CD14-positive monocyte (primary cell): ENCODE data around the gene MACF1. TPM values are rescaled to one million over a fixed set of nuclear protein-coding genes. Genes with fewer than 3 reads are reported as not detected.

ENCODE experiments used
- DNase-seq, 3 donors: peaks; one replicate each; pipeline ENCODE4 v3.0.0-alpha.2; 2011 to 2022
- H2AFZ ChIP-seq: 2 replicates; pipeline ENCODE4 v1.6.0; 2012; ENCODE audit warnings: mild to moderate bottlenecking, low read depth, low read length, inconsistent platforms; ENCODE audit not compliant: insufficient read depth, poor library complexity, severe bottlenecking
- H3K27ac ChIP-seq, 2 donors: 1 replicate in 1 of 2; 2 replicates in 1 of 2; pipeline ENCODE4 v1.5.1; 2012 to 2013; ENCODE audit warnings: low read length in 2 of 2, control low read depth in 1 of 2, inconsistent platforms in 1 of 2, low read depth in 1 of 2, mild to moderate bottlenecking in 1 of 2
- H3K27me3 ChIP-seq, 2 donors: one replicate each; pipeline versions ENCODE4 v1.6.0 to v1.6.1; 2011 to 2013; ENCODE audit warnings: low read length in 2 of 2; ENCODE audit not compliant: control insufficient read depth in 2 of 2, insufficient read depth in 2 of 2
- H3K36me3 ChIP-seq, 2 donors: replicated peaks in 1 of 2; 1 replicate in 1 of 2; 2 replicates in 1 of 2; pipeline versions ENCODE4 v1.5.1 to v1.6.1; 2012 to 2013; ENCODE audit warnings: low read length in 2 of 2, control low read depth in 1 of 2, inconsistent platforms in 1 of 2, mild to moderate bottlenecking in 1 of 2; ENCODE audit not compliant: insufficient read depth in 2 of 2, control insufficient read depth in 1 of 2
- H3K4me1 ChIP-seq, 2 donors: 1 replicate in 1 of 2; 2 replicates in 1 of 2; pipeline versions ENCODE4 v1.5.1 to v1.6.1; 2012 to 2013; ENCODE audit warnings: low read length in 2 of 2, control low read depth in 1 of 2, inconsistent platforms in 1 of 2, mild to moderate bottlenecking in 1 of 2, moderate library complexity in 1 of 2; ENCODE audit not compliant: insufficient read depth in 2 of 2, control insufficient read depth in 1 of 2
- H3K4me2 ChIP-seq: replicated peaks from 2 replicates; pipeline ENCODE3; 2012; ENCODE audit warnings: low read length, moderate library complexity, mild to moderate bottlenecking; ENCODE audit not compliant: poor library complexity, severe bottlenecking; ENCODE audit errors: extremely low read depth
- H3K4me3 ChIP-seq, 3 experiments: fragments of 200-600 bp in 1 of 3; sonication (generic) in 1 of 3; replicated peaks in 1 of 3; 1 replicate in 2 of 3; 2 replicates in 1 of 3; pipeline ENCODE4 v1.5.1; 2011 to 2013; ENCODE audit warnings: low read length in 3 of 3, mild to moderate bottlenecking in 3 of 3, control low read depth in 2 of 3, low read depth in 2 of 3, inconsistent platforms in 1 of 3, moderate library complexity in 1 of 3
- H3K79me2 ChIP-seq: 2 replicates; pipeline ENCODE4 v1.6.0; 2012; ENCODE audit warnings: mild to moderate bottlenecking, control low read depth, inconsistent platforms, low read length, moderate library complexity; ENCODE audit not compliant: insufficient read depth
- H3K9ac ChIP-seq: 2 replicates; pipeline ENCODE4 v1.6.0; 2017; ENCODE audit warnings: low read length, mild to moderate bottlenecking; ENCODE audit not compliant: insufficient read depth, poor library complexity, severe bottlenecking
- H3K9me3 ChIP-seq, 2 donors: replicated peaks in 1 of 2; 1 replicate in 1 of 2; 2 replicates in 1 of 2; pipeline versions ENCODE4 v1.5.1 to v1.6.1; 2012 to 2013; ENCODE audit warnings: low read length in 2 of 2, control low read depth in 1 of 2; ENCODE audit not compliant: control insufficient read depth in 1 of 2, insufficient read depth in 1 of 2
- H4K20me1 ChIP-seq: 2 replicates; pipeline ENCODE4 v1.6.0; 2012; ENCODE audit warnings: mild to moderate bottlenecking, low read length, control low read depth, moderate library complexity; ENCODE audit not compliant: insufficient read depth
- H3K27ac Mint-ChIP-seq, 7 donors: one replicate each; pipeline ENCODE4 v1.8.0; 2020; ENCODE audit warnings: mild to moderate bottlenecking in 7 of 7, mixed read lengths in 7 of 7, moderate library complexity in 6 of 7, inconsistent platforms in 2 of 7
- H3K27me3 Mint-ChIP-seq, 3 donors: one replicate each; pipeline ENCODE4 v1.8.0; 2021 to 2022; ENCODE audit warnings: low read depth in 3 of 3, mild to moderate bottlenecking in 3 of 3, mixed read lengths in 3 of 3, moderate library complexity in 3 of 3, inconsistent platforms in 1 of 3
- H3K36me3 Mint-ChIP-seq, 2 donors: one replicate each; pipeline ENCODE4 v1.8.0; 2020; ENCODE audit warnings: mixed read lengths in 2 of 2, inconsistent platforms in 1 of 2, mild to moderate bottlenecking in 1 of 2
- H3K4me1 Mint-ChIP-seq: one replicate; pipeline ENCODE4 v1.8.0; 2020; ENCODE audit warnings: mild to moderate bottlenecking, mixed read lengths
- H3K4me3 Mint-ChIP-seq, 2 donors: one replicate each; pipeline ENCODE4 v1.8.0; 2020; ENCODE audit warnings: mild to moderate bottlenecking in 2 of 2, mixed read lengths in 2 of 2, moderate library complexity in 1 of 2
- H3K9me3 Mint-ChIP-seq, 7 donors: one replicate each; pipeline ENCODE4 v1.8.0; 2020 to 2022; ENCODE audit warnings: mixed read lengths in 7 of 7, mild to moderate bottlenecking in 6 of 7, moderate library complexity in 6 of 7, inconsistent platforms in 2 of 7
- CTCF ChIP-seq: fragments of 200-600 bp; IDR thresholded peaks from one replicate; pipeline ENCODE4 v1.8.0; 2022; ENCODE audit warnings: antibody characterized with exemption, mild to moderate bottlenecking
- WGBS: methylation state at CpG from one replicate; pipeline ENCODE4 v1.1.5; 2013; ENCODE audit warnings: missing lambda C conversion rate; ENCODE audit not compliant: insufficient coverage; 5-methylcytosine and 5-hydroxymethylcytosine counted together
- intact Hi-C, 2 donors: fragments of 100-400 bp; cut with micrococcal nuclease; formaldehyde crosslinking; loops; one replicate each; pipeline versions ENCODE4 v1.15.0 to v1.15.1; 2023
- polyA plus RNA-seq, 3 donors: library from polyadenylated mRNA; depleted of rRNA in 1 of 3; unstranded in 2 of 3; stranded (reverse) in 1 of 3; fragments of 300-500 nt in 2 of 3; fragments of >200 nt in 1 of 3; fragmentation: Illumina TruSeq in 2 of 3; gene quantifications; 1 replicate in 2 of 3; 2 replicates in 1 of 3; pipeline ENCODE4 v1.2.3, GENCODE V29; 2012 to 2021

MACF1 gene
- polyA plus RNA-seq, 3 donors = 3.4 to 36.8 (median 4.5) TPM

- Histone ChIP-seq H2AFZ (no peak overlapping the region), H3K4me1 (peaks cover 5 to 7% of the 10 kb centered on the region in 2 donors), H4K20me1 (no peaks in the 10 kb centered on the region), H3K9ac (no peak overlapping the region), H3K4me3 (no peak overlapping the region), H3K9me3 (no peaks in the 10 kb centered on the region), H3K79me2 (no peaks in the 10 kb centered on the region), H3K4me2 (no peak overlapping the region), H3K36me3 (no peaks in the 10 kb centered on the region), H3K27ac (no peak overlapping the region), H3K27me3 (peaks cover 0 to 20% of the 10 kb centered on the region in 2 donors)
- Mint-ChIP-seq H3K4me1 (peaks cover 13% of the 10 kb centered on the region), H3K4me3 (no peak overlapping the region), H3K9me3 (no peaks in the 10 kb centered on the region), H3K27me3 (peaks cover 12 to 26% (median 18%) of the 10 kb centered on the region in 3 donors), H3K27ac (no peak overlapping the region), H3K36me3 (no peaks in the 10 kb centered on the region)
- no peak for TF ChIP-seq CTCF
- DNase-seq = no peak
- WGBS = 100% methylated on average over 5 of the region's 6 CpGs
- intact Hi-C loops = no loop called here
Measured at GRCh38 chr1:39508266-39508665, 303.8 kb downstream of the MACF1 start.

GRCh38 chr1:39508857-39509305, 304.4 kb downstream of the MACF1 start:
- H2AFZ ChIP-seq = no peak overlapping the region
- intact Hi-C loops = no loop called here
- no peak overlapping the region for H3K9ac ChIP-seq
- no peak for TF ChIP-seq CTCF
- peaks cover 12 to 27% (median 18%) of the 10 kb centered on the region in 3 donors for H3K27me3 Mint-ChIP-seq
- no peaks in the 10 kb centered on the region for H3K79me2 ChIP-seq
- H4K20me1 ChIP-seq = no peaks in the 10 kb centered on the region
- H3K4me3 ChIP-seq = no peak overlapping the region
- no peaks in the 10 kb centered on the region for H3K9me3 Mint-ChIP-seq
- no peaks in the 10 kb centered on the region for H3K36me3 ChIP-seq
- H3K36me3 Mint-ChIP-seq = no peaks in the 10 kb centered on the region
- no peak overlapping the region for H3K27ac ChIP-seq
- WGBS = 47% methylated on average over 11 of the region's 11 CpGs
- H3K4me1 Mint-ChIP-seq = peaks cover 13% of the 10 kb centered on the region
- no peak overlapping the region for H3K27ac Mint-ChIP-seq
- H3K9me3 ChIP-seq = no peaks in the 10 kb centered on the region
- peaks cover 5 to 7% of the 10 kb centered on the region in 2 donors for H3K4me1 ChIP-seq
- no peak for DNase-seq
- H3K27me3 ChIP-seq = peaks cover 0 to 20% of the 10 kb centered on the region in 2 donors
- H3K4me3 Mint-ChIP-seq = peak overlapping the region in 1 of 2 donors; percentile 81
- no peak overlapping the region for H3K4me2 ChIP-seq
